GM04504 (cell line): Measurements from ENCODE around the gene MYBPC1.

Experiments
- DNase-seq: peaks from one replicate; pipeline ENCODE4 v3.0.0-alpha.2; 2012; ENCODE audit warnings: low read depth

The MYBPC1 gene

DNA sequence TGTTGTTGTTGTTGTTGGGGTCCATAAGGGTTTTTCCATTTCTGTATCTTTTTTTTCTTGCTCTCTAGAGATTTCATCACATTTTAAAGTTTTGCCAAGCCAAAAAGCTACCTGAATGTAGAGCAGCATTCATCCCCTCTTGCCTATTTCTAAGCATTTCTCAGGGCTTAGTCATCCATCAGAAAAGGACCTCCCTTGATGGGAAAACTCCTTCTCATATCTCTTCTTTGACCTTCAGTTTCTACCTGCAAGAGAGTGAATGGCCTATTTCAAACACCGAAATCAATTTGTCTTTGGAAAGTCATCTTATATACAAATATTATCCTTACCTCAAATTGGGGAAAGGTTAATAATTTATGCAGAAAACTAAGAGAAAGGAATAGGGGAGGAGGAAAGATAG lies 4.5 kb downstream of the MYBPC1 start:
- no peak for DNase-seq

DNA sequence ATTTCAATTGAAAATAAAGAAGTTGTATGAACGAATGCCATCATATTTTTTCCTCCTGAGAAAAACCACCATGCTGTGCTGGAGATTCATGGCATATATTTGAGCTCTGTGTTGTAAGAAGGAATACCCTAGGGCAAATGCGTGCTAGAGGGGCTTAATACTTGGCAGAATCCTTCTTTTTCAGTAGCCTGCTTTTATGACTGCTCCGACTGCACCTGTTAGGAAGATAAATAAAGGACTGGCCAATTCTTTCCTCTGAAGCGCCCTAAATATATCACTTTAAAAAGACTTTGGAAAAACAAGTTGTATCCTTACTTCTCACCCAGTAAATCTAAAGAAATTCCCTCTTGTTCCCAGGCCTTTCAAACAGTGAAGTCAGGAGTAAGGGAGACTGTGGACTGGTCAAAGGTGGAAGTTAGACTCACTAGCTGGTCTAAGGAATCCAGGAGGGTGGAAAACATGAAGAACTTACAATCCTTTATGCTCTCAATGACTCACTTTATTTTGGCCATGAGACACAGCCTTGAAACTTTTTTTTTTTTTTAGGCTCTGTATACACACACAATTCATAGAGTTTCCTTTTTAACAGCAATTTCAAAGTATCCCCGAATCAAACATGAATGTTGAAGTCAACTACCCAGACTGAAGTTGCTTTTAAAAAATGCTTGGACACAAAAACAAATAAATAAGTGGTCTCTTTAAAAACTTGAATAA lies 5.2 kb downstream of the MYBPC1 start:
- no peak for DNase-seq

DNA sequence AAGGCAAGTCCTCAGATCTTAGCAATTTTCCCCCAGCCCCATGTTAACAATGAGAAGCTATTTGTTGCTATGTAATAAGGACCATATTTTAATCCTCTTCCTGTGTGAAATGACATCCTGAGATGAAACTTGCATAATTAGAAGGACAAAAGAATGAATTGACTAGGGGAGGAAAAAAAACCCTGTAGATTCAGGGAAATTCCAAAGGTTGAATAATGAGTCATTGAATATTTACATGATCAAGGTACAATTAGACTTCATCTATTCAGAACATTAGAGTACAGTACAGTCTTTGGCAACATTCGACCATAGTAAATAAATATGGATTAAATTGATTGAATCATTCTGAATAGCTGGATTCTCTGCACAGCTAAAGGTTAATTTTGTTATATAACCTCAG lies 9.4 kb downstream of the MYBPC1 start:
- no peak for DNase-seq

DNA sequence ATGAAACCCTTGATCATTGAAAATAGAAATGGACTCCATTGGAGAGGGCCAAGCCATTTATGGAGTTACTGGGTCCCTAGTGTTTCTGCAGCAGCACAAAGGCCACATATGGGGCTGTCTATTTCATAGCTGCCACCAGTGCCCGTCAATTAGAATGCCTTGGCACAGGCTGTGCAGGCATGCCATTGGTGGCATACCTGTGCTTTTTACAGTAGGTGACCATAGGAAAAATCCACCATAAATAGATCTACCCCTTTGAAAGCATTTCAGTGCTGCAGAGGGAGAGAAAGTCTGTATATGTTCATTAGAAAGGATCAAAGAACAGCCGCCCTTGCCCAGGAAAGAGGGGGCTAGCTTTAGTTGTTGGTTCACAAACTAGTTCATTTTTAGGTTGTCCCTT lies 13.1 kb downstream of the MYBPC1 start:
- DNase-seq, result no peak

DNA sequence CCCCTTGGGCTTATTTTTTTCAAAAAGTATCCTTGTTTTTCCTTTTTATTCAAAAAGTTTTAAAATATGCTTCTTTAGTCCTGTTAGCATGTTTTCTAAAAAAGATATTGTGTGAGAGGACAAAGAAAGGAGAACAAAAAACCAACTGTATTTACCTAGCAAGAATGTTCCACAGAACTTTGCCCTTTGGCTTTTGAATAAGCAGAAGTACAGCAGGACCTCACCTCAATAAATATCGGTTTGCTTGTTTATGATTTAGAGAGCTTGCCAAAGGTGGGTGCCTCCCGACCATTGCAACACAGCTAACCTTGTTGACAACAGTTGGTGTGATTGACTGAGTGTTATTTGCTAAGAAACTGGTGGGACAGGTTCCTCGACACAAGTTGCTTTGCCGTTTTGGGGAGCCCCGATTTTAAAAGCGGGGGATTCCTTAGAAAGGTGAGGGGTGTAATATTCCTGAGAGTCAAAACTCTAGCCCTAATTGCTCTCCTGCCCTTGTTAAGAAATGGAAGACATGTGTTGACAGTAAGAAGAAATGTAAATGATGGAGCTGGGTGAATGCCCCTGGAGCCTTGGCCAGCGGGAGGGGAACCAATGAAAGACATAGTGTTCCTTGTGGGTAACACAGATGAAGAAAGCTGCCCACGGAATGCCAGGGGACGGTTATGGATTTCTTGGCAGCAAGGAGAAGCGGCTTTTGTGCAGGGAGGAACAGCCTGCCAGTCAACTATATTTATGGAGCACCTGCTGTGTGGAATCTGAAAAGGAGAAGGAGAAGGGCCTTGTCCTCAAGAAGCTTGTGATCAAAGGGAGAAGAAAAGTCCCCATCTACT lies 13.7 kb downstream of the MYBPC1 start:
- DNase-seq, result no peak

DNA sequence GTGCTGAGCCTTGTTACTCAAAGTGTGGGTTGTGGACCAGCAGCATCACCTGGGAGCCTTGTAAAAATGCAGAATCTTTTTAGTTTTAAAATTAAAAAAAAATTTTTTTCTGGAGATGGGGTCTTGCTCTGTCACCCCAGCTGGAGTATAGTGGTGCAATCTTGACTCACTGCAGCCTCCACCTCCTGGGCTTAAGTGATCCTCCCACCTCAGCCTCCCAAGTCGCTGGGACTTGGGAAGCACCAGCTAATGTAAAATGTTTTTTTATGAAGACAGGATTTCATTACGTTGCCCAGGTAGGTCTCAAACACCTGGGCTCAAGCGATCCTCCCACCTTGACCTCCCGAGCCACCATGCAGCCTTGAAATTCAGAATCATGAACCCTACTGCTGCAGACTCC lies 14.4 kb downstream of the MYBPC1 start:
- DNase-seq, result no peak

DNA sequence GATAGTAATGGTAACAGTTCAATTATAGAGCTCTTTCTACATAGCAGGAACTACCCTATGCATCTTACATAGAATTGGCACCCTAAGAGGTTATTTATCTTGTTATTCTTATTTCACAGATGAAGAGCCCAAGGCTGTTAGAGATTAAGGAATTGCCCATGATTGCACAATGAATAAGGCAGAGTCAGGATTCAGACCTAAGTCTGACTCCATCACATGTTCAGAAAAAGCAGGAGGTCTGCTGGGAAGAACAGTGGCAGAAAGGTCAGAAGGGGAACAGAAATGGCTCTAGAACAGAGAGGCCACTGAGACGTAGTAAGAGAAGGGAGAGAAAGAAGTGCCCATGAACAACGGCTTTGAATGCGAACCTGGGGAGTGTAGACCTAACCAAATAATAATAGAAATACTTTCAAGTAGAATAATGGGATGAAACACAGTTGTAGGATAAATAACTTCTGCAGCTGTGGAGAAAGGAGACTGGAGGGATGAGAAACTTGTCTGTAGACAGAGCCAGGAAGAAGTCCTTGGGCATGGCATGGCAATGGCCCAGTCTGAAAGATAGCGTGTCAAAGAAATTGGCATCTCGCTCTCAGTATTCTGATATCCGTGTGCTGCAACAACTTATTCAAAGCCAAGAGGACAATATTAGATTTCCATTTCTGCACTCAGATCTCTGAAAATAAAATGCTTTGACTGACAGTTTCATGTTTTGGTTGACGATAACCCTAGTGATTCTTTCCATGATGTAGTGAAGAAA lies 17.6 kb downstream of the MYBPC1 start:
- no peak for DNase-seq

DNA sequence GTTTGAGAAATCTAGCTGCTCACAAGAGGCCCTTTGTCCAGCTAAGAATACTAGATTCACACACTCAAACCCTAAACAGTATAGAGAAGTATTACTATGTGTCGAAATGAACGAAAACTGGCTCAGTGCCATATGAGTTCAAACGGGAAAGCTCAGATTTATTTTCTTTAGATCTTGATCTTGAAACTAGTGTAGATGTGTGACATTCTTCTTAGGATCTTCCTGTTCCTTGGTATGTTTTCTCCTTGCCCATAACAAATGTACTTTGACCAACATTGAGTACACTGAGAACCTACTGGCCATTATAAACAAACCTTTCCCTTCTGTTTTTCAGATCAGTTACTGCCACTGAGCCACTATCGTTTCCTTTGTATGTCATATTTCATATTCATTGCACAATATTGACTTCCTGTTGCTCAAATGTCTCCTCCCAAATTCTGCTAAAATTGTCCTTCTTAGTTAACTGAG lies 21.3 kb downstream of the MYBPC1 start:
- no peak for DNase-seq

DNA sequence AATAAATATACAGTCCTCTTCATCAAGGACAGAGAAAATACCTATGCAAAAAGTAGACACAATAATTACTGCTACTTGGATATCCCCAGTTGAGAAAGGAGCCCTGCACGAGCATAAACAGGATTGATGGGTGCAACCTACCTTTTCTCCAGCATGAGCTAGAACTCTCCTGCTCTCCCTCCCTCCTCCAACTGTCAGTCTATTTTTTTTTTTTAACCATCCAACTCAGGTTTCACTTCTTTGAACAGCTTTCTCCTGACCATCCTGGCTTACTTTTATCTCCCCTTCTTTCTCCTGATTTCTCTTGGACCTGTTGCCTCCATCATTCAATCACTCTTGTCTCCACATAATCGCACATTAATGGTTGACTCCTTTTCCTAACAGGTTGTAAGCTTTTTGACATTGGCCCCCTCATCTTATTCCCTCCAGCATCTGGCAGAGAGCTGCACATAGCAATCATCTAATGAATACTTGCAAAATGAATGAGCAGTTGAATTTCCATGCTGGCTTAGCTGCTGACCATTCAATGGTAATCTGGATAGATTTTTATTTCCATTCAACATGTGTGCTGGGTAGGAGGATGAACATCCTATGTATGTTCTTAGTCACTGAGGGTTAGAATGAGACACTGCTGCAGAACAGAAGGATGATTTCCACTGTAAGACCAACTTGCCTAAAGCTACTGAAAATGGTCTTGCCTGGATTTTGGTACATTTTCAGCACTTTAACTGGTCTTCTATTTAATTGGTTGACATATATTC lies 24.4 kb downstream of the MYBPC1 start:
- DNase-seq, result no peak

DNA sequence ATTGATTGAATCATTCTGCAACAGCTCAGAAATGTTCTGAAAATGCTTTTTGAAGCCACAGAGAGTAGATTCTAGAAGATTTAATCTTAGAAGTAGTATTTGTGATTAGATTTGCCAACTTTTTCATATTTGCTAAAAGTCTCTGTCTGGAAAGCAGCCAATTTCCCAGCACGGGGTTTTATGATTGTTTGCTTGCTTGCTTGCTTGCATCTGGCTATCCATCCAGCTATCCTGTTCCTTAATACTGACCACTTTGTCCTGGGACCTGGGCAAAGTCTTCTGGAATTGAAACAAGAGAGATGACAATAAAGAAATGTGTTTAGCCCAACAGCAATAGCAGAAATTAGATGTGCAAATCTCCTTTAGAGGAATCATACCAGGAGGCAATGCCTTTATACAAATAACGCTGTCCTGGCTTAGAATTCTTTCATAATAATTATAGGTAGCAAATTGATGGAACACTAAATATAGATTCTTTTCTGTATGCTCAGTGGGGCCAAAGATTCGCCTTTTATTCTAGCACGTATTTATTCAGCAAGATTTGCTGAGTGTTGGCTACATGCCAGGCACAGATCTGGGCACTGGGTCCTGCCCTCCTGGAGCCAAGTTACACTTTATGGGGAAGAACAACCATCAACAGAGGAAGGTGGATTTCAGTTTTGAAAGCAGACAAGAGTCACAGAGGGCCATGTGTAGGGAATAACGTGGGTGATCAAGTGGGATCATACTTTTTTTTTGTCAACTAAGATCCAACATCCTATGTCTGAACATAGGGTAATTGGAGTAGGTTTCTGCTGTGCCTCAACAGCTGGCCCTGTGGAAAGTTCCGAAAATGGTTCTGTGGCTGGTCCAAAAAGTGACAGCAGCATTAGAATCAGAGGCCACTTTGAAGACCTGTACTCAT lies 25.3 kb downstream of the MYBPC1 start:
- DNase-seq, result no peak

DNA sequence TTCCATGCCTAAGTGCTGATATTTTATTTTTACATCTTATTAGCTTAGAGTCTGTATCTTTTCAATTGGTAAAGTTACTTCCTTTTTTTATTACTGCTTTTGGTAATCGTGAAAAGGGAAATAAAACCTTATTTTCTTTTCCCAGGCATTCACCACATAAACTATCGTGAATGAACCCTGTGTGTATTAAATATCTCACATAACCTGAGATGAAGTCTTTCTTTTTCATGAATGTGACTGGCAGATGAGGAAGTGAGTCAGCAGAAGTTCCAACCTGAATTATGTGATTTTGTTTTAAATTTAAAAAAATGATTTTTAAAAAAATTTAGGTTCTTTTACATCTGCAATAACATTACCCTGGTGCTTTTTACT lies 26.0 kb downstream of the MYBPC1 start:
- no peak for DNase-seq

DNA sequence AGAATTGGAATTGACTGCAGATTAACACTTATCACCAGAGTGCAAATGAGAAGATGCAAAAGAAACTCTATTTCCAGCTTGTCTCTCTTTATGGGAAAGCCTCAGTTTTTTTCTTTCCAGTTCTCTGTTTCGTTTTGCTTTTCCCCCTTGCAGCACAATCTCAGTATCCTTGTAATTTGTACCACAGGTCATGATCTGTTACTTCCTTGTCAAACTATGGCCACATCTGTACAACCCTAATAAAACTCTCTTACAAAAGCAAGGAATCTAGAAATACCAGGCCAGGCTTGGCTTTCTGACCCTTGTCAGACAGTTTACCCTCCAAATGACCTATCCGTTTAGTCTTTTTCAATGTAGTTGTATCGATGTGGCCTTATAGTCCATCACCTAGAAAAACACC lies 33.9 kb downstream of the MYBPC1 start:
- DNase-seq, result no peak

DNA sequence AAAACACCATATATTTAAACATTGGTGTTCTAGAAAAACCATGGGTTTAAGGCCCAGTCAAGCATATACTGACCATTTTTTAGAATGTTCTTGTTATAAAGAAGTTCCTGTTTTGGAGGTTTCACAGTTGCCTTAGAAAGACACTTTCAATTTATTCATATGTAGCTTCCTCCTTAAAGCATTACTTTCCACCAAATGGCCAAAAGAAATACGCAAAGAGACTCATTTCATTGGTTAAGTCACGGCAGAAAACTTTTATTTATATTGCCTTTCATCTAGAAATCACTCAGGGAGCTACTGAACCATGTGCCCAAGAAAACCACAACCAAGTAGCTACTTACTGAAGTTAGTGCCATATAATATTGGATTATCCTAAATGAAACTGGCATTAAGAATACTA lies 40.0 kb downstream of the MYBPC1 start:
- no peak for DNase-seq

DNA sequence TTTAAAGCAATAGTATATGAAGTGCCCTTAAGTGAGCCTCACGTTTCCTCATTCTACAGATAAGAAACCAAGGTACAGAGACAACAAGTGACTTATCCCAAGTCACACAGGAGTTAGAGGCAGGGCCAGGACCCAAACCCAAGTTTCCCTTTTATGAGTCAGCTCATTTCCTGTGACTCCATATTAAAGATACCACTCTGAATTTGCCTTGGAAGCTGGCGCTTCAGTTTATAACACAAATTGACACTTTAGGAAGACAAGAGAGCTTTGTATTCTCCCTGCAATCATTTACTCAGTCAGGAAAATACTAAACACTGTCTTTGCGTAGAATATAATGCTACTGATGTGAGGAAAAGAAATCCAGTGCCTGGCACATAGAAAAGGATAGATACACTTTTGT lies 43.2 kb downstream of the MYBPC1 start:
- DNase-seq, result no peak

DNA sequence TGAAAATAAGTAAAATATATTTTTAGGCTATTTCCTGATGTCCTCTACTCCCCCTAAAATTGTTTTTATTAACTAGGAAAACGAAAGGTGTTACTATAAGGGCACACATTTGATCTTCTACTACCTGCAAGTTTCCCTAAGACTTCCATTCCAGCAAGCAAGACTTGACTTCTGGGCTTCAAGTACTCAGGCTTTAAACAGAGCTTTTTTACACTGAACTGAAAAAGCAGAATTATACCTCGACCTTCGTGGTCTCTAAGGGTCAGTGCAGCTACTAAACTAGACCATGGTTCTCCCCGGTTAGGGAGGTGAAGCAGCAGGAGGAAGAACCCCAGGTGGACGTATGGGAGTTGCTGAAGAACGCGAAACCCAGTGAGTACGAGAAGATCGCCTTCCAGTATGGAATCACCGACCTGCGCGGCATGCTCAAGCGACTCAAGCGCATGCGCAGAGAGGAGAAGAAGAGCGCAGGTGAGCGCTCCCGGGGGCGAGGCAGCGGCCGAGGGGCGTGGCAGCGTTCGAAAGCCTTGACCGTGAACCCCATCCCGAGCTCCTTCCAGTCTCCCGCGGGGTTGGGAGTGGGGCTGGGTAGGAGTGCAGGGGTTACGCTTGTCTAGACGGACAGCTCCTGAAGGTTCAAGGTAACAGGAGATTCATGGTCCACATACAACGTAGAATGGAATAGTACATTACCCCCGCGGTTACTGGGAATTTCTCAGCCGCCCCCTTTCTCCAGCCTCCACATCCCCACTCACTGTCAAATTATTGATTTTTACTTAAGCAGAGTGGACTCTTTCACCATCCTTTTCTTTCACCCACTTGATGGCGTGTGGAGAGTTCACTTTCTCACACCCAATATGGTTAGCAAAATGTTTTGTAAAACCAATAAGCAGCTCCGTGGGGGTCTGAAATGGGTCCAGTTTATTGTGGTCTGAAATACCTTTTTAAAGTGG lies 47.6 kb downstream of the MYBPC1 start:
- DNase-seq, result no peak

DNA sequence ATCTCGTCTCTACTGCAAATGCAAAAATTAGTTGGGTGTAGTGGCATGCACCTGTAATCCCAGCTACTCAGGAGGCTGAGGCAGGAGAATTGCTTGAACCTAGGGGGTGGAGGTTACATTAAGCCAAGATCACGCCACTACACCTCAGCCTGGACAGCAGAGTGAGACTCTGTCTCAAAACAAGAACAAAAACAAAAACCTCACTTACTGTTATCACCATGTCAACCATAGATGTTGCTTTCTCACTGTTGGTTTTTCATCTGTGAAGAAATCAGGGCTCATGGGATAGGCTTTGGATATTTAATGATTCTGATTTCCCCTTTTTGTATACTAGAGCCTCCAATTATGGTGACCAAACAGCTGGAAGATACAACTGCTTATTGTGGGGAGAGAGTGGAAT lies 52.9 kb downstream of the MYBPC1 start:
- DNase-seq, result no peak

DNA sequence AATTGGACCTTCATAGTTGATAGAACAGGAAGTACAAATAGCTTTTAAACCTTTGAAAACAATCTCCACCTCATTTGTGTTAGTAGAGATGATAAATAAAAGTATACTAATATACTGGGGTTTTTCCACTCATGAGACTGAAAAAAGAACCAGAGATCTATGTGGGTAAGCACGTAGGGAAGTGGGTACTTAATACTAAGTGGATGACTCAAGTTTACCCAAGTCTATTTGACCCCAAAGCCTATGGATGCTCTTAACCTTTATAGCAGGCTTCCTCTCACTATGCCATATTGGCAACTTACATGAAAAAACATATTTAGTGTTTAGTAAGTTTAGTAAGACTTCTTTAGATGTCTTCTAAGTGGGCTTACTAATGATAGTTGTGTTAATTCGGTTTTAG lies 53.4 kb downstream of the MYBPC1 start:
- no peak for DNase-seq

DNA sequence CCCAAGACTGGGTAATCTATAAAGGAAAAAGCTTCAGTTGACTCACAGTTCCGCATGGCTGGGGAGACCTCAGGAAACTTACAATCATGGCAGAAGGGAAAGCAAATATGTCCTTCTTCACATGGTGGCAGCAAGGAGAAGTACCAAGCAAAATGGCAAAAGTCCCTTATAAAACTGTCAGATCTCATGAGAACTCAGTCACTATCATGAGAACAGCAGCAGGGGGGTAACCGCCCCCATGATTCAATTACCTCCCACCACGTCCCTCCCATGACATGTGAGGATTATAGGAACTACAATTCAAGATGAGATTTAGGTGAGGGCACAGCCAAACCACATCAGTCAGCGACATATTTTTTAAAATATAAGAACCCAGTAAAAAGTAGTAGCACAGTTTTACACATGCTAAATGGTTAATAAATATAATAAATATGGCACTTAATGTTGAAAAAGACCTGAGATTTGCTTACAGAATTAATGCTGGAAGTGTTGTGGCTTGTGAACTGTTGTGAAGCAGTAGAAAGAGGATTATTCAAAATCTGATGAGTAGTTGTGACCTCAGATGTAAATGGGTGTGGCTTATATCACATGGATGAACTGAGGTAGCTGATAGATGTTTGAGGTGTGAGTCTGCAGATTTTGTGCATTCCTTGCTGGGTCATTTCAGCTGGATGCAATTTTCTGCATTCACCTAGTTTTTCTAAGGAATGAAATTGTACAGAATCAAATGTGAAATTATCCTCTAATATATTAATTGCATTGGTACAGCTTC lies 55.8 kb downstream of the MYBPC1 start:
- no peak for DNase-seq

DNA sequence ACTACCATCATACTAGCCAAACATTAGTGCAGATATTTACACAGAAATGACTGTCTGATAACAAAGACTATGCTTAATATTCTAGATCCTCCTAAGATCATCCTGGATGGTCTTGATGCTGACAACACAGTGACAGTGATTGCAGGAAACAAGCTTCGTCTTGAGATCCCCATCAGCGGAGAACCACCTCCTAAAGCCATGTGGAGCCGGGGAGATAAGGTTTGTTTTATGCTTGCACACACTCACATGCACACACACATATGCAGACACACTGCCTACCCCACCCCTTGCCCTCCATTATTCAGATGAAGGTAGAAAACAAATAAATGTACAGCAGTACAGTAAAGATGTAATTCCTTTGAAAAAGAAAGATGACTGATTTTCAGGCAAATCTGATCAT lies 58.3 kb downstream of the MYBPC1 start:
- DNase-seq, result no peak
